ENCODE results near the gene BTG1.
A peak's percentile ranks its signal among the peaks of the same experiment; 100 is the strongest.
"Not testable (repeated sequence)": the region's sequence is repeated elsewhere in the genome, so short reads cannot be mapped to it uniquely, and the experiment has no call there.

The BTG1 gene

GRCh38 chr12:92139634-92140150 lies 6.0 kb downstream of the BTG1 start:
- no peak for TF ChIP-seq CTCF (conservative IDR thresholded peaks at IDR 0.05; ENCODE audit: low read depth, low read length)
- peak overlapping the region; percentile 82 for H3K4me3 ChIP-seq (ENCODE audit: low read length)
- DNase-seq (ENCODE audit: low read depth): no peak

GRCh38 chr12:92138626-92139025 lies 7.0 kb downstream of the BTG1 start:
- no peak for TF ChIP-seq CTCF (conservative IDR thresholded peaks at IDR 0.05; ENCODE audit: low read depth, low read length)
- peak overlapping the region; percentile 0 for H3K4me3 ChIP-seq (ENCODE audit: low read length)
- DNase-seq (ENCODE audit: low read depth): no peak

- TF ChIP-seq CTCF (conservative IDR thresholded peaks at IDR 0.05; ENCODE audit: low read depth, low read length): no peak
- DNase-seq (ENCODE audit: low read depth): no peak
- peak overlapping the region; percentile 0 for H3K4me3 ChIP-seq (ENCODE audit: low read length)
Measured at GRCh38 chr12:92138144-92138543, 7.5 kb downstream of the BTG1 start.

- TF ChIP-seq CTCF (conservative IDR thresholded peaks at IDR 0.05; ENCODE audit: low read depth, low read length): no peak
- peak; percentile 85 for DNase-seq (ENCODE audit: low read depth)
- H3K4me3 ChIP-seq (ENCODE audit: low read length): peak overlapping the region; percentile 10
Measured at GRCh38 chr12:92136965-92137721, 8.5 kb downstream of the BTG1 start.

GRCh38 chr12:92136026-92136730 lies 9.5 kb downstream of the BTG1 start:
- TF ChIP-seq CTCF (conservative IDR thresholded peaks at IDR 0.05; ENCODE audit: low read depth, low read length): no peak
- H3K4me3 ChIP-seq (ENCODE audit: low read length): no peak overlapping the region
- no peak for DNase-seq (ENCODE audit: low read depth)

GRCh38 chr12:92135541-92135940 lies 10.1 kb downstream of the BTG1 start:
- not testable (repeated sequence) for H3K4me3 ChIP-seq (ENCODE audit: low read length); DNase-seq (ENCODE audit: low read depth)

- DNase-seq (ENCODE audit: low read depth): no peak
- TF ChIP-seq CTCF (conservative IDR thresholded peaks at IDR 0.05; ENCODE audit: low read depth, low read length): no peak
- no peak overlapping the region for H3K4me3 ChIP-seq (ENCODE audit: low read length)
Measured at GRCh38 chr12:92134638-92135274, 10.9 kb downstream of the BTG1 start.
